Rectal smooth muscle tissue (tissue), 1 donor: ENCODE measurements around the gene INHBB.

Experiments
- H3K27ac ChIP-seq: one replicate; pipeline ENCODE4 v1.7.0; 2013; ENCODE audit warnings: low read depth, low read length, inconsistent platforms
- H3K27me3 ChIP-seq: one replicate; pipeline ENCODE4 v1.7.0; 2013; ENCODE audit warnings: low read length; ENCODE audit not compliant: control insufficient read depth, insufficient read depth
- H3K36me3 ChIP-seq: one replicate; pipeline ENCODE4 v1.7.0; 2013; ENCODE audit warnings: low read length; ENCODE audit not compliant: control insufficient read depth, insufficient read depth
- H3K4me1 ChIP-seq: one replicate; pipeline ENCODE4 v1.7.0; 2013; ENCODE audit warnings: low read length; ENCODE audit not compliant: control insufficient read depth, insufficient read depth
- H3K4me3 ChIP-seq: one replicate; pipeline ENCODE4 v1.7.0; 2013; ENCODE audit warnings: low read length
- H3K9ac ChIP-seq: one replicate; pipeline ENCODE4 v1.7.0; 2013; ENCODE audit warnings: low read length

Gene INHBB

GRCh38 chr2:120371969-120372625 is 26.2 kb downstream of the INHBB start:
- no peaks in the 10 kb centered on the region for H3K36me3 ChIP-seq
- H3K27ac ChIP-seq = no peak overlapping the region
- H3K9ac ChIP-seq = no peak overlapping the region
- H3K27me3 ChIP-seq = no peaks in the 10 kb centered on the region
- H3K4me3 ChIP-seq = no peak overlapping the region
- no peaks in the 10 kb centered on the region for H3K4me1 ChIP-seq

- no peak overlapping the region for H3K9ac ChIP-seq
- no peaks in the 10 kb centered on the region for H3K36me3 ChIP-seq
- H3K4me1 ChIP-seq = no peaks in the 10 kb centered on the region
- H3K4me3 ChIP-seq = no peak overlapping the region
- H3K27me3 ChIP-seq = no peaks in the 10 kb centered on the region
- H3K27ac ChIP-seq = no peak overlapping the region
Observed at GRCh38 chr2:120372816-120373215, 26.9 kb downstream of the INHBB start.

- H3K9ac ChIP-seq = no peak overlapping the region
- H3K27me3 ChIP-seq = no peaks in the 10 kb centered on the region
- H3K4me3 ChIP-seq = no peak overlapping the region
- no peak overlapping the region for H3K27ac ChIP-seq
- H3K4me1 ChIP-seq = no peaks in the 10 kb centered on the region
- H3K36me3 ChIP-seq = no peaks in the 10 kb centered on the region
Observed at GRCh38 chr2:120373424-120373823, 27.5 kb downstream of the INHBB start.

GRCh38 chr2:120374821-120375220 is 28.9 kb downstream of the INHBB start:
- no peak overlapping the region for H3K4me3 ChIP-seq
- no peaks in the 10 kb centered on the region for H3K27me3 ChIP-seq
- no peak overlapping the region for H3K9ac ChIP-seq
- no peaks in the 10 kb centered on the region for H3K4me1 ChIP-seq
- no peaks in the 10 kb centered on the region for H3K36me3 ChIP-seq
- H3K27ac ChIP-seq = no peak overlapping the region

GRCh38 chr2:120375251-120376020 is 29.5 kb downstream of the INHBB start:
- no peaks in the 10 kb centered on the region for H3K27me3 ChIP-seq
- H3K9ac ChIP-seq = no peak overlapping the region
- no peaks in the 10 kb centered on the region for H3K4me1 ChIP-seq
- H3K4me3 ChIP-seq = no peak overlapping the region
- no peak overlapping the region for H3K27ac ChIP-seq
- H3K36me3 ChIP-seq = no peaks in the 10 kb centered on the region

GRCh38 chr2:120376101-120376500 is 30.2 kb downstream of the INHBB start:
- Histone ChIP-seq H3K27ac (no peak overlapping the region), H3K4me3 (no peak overlapping the region), H3K27me3 (no peaks in the 10 kb centered on the region), H3K36me3 (no peaks in the 10 kb centered on the region), H3K4me1 (no peaks in the 10 kb centered on the region), H3K9ac (no peak overlapping the region)

GRCh38 chr2:120376679-120377640 is 31.0 kb downstream of the INHBB start:
- H3K27me3 ChIP-seq = no peaks in the 10 kb centered on the region
- H3K4me1 ChIP-seq = no peaks in the 10 kb centered on the region
- no peaks in the 10 kb centered on the region for H3K36me3 ChIP-seq
- no peak overlapping the region for H3K4me3 ChIP-seq
- H3K9ac ChIP-seq = no peak overlapping the region
- H3K27ac ChIP-seq = no peak overlapping the region

GRCh38 chr2:120378605-120379004 is 32.7 kb downstream of the INHBB start:
- Histone ChIP-seq H3K4me1 (no peaks in the 10 kb centered on the region), H3K27ac (no peak overlapping the region), H3K9ac (no peak overlapping the region), H3K27me3 (no peaks in the 10 kb centered on the region), H3K36me3 (no peaks in the 10 kb centered on the region), H3K4me3 (no peak overlapping the region)

GRCh38 chr2:120379916-120380893 is 34.3 kb downstream of the INHBB start:
- no peaks in the 10 kb centered on the region for H3K4me1 ChIP-seq
- no peaks in the 10 kb centered on the region for H3K27me3 ChIP-seq
- H3K4me3 ChIP-seq = no peak overlapping the region
- H3K9ac ChIP-seq = no peak overlapping the region
- no peaks in the 10 kb centered on the region for H3K36me3 ChIP-seq
- H3K27ac ChIP-seq = no peak overlapping the region

GRCh38 chr2:120381192-120381591 is 35.3 kb downstream of the INHBB start:
- Histone ChIP-seq H3K27ac (no peak overlapping the region), H3K4me3 (no peak overlapping the region), H3K36me3 (no peaks in the 10 kb centered on the region), H3K4me1 (no peaks in the 10 kb centered on the region), H3K9ac (no peak overlapping the region), H3K27me3 (no peaks in the 10 kb centered on the region)

- H3K9ac ChIP-seq = no peak overlapping the region
- no peaks in the 10 kb centered on the region for H3K36me3 ChIP-seq
- no peaks in the 10 kb centered on the region for H3K4me1 ChIP-seq
- H3K27me3 ChIP-seq = no peaks in the 10 kb centered on the region
- H3K27ac ChIP-seq = no peak overlapping the region
- no peak overlapping the region for H3K4me3 ChIP-seq
Observed at GRCh38 chr2:120381661-120382060, 35.7 kb downstream of the INHBB start.
